HepG2 (cell line): Measurements from ENCODE around the gene OVCA2. TPM values are rescaled to one million over a fixed set of nuclear protein-coding genes. Genes with fewer than 3 reads are reported as not detected.

Source experiments
- AHDC1 ChIP-seq: sonication (generic); formaldehyde crosslinking; IDR thresholded peaks from 2 replicates; pipeline ENCODE4 v1.5.1; 2020; ENCODE audit warnings: mild to moderate bottlenecking, missing genetic modification reagents, borderline replicate concordance
- ATRX ChIP-seq: sonication (generic); formaldehyde crosslinking; IDR thresholded peaks from 2 replicates; pipeline ENCODE4 v1.4.0; 2020; ENCODE audit warnings: missing genetic modification reagents, borderline replicate concordance
- DMAP1 ChIP-seq: IDR thresholded peaks from 2 replicates; pipeline ENCODE4 v1.6.1; 2016
- E2F5 ChIP-seq: sonication (generic); formaldehyde crosslinking; conservative IDR thresholded peaks from 2 replicates; pipeline ENCODE4 v1.4.0; 2020; ENCODE audit warnings: missing genetic modification reagents
- EED ChIP-seq: sonication (generic); formaldehyde crosslinking; IDR thresholded peaks from 2 replicates; pipeline ENCODE4 v1.5.0; 2020; ENCODE audit warnings: mild to moderate bottlenecking, missing genetic modification reagents
- FOXP4 ChIP-seq: sonication (generic); formaldehyde crosslinking; IDR thresholded peaks from 2 replicates; pipeline ENCODE4 v1.4.0; 2020; ENCODE audit warnings: missing genetic modification reagents
- HDAC2 ChIP-seq: sonication (generic); formaldehyde crosslinking; IDR thresholded peaks from 2 replicates; pipeline ENCODE4 v1.4.0; 2020; ENCODE audit warnings: missing genetic modification reagents
- IKZF1 ChIP-seq: fragments of 450-650 bp; IDR thresholded peaks from 2 replicates; pipeline ENCODE4 v1.7.1; 2016
- MAZ ChIP-seq, 2 experiments: sonication (generic) in 1 of 2; formaldehyde crosslinking in 1 of 2; IDR thresholded peaks; 2 replicates each; pipeline versions ENCODE4 v1.5.0 to v1.6.1; 2012 to 2020; ENCODE audit warnings: low read depth in 2 of 2, mild to moderate bottlenecking in 2 of 2, borderline replicate concordance in 1 of 2, improper control_type of control experiment in 1 of 2, low read length in 1 of 2, missing genetic modification reagents in 1 of 2, moderate library complexity in 1 of 2
- NFIC ChIP-seq: IDR thresholded peaks from 2 replicates; pipeline ENCODE4 v1.6.1; 2012; ENCODE audit warnings: mild to moderate bottlenecking, low read length, inconsistent platforms
- PAF1 ChIP-seq: IDR thresholded peaks from 2 replicates; pipeline ENCODE4 v1.6.1; 2016; ENCODE audit warnings: missing genetic modification reagents, missing compliant biosample characterization
- PRMT3 ChIP-seq: sonication (generic); formaldehyde crosslinking; IDR thresholded peaks from 2 replicates; pipeline ENCODE4 v1.8.1; 2022; ENCODE audit warnings: low read depth, mild to moderate bottlenecking, moderate library complexity, missing genetic modification reagents, borderline replicate concordance
- ZNF546 ChIP-seq: sonication (generic); formaldehyde crosslinking; conservative IDR thresholded peaks from 2 replicates; pipeline ENCODE4 v1.8.1; 2023; ENCODE audit warnings: mild to moderate bottlenecking, missing genetic modification reagents
- ZNF710 ChIP-seq: sonication (generic); formaldehyde crosslinking; IDR thresholded peaks from 2 replicates; pipeline ENCODE4 v1.5.0; 2020; ENCODE audit warnings: mild to moderate bottlenecking, missing genetic modification reagents, borderline replicate concordance
- ZSCAN5A ChIP-seq: sonication (generic); formaldehyde crosslinking; IDR thresholded peaks from 2 replicates; pipeline ENCODE4 v1.8.0; 2022; ENCODE audit warnings: mild to moderate bottlenecking, missing genetic modification reagents, borderline replicate concordance
- polyA plus RNA-seq, 8 experiments: library from polyadenylated mRNA; depleted of rRNA in 3 of 8; stranded (reverse) in 7 of 8; unstranded in 1 of 8; fragments of >200 nt; fragmentation: Illumina TruSeq in 4 of 8; extraction: Trizol in 4 of 8; gene quantifications; 2 replicates each; pipeline versions ENCODE4 v1.2.1 to v1.2.3, GENCODE V29; 2011 to 2016; ENCODE audit warnings: low read depth in 4 of 8, missing spikeins in 1 of 8, mixed read lengths in 1 of 8; ENCODE audit not compliant: insufficient read depth in 1 of 8
- total RNA-seq, 5 experiments: library from RNA; depleted of rRNA; stranded (reverse); fragments of >200 nt; fragmentation: Illumina TruSeq; extraction: Trizol; gene quantifications; 2 replicates each; pipeline ENCODE4 v1.2.3, GENCODE V29; 2016; ENCODE audit warnings: low read depth in 1 of 5

OVCA2 gene
- total and polyA plus RNA-seq, 2 of the 13 experiments (the other 11 are each of a cell fraction or from before 2014, with no cell fraction given): 23.7 to 28.2 TPM

- TF ChIP-seq DMAP1: peak; percentile 66; the same call in 1 of the 2 replicates
- no peak for TF ChIP-seq ATRX (CRISPR knock-in tag)
- peak; percentile 45; the same call in 1 of the 2 replicates for TF ChIP-seq ZNF546
- peak; percentile 52; the same call in 1 of the 2 replicates for TF ChIP-seq MAZ (IDR thresholded peaks at IDR 0.05; ENCODE audit: borderline replicate concordance, low read depth, low read length)
- TF ChIP-seq MAZ (CRISPR knock-in tag; IDR thresholded peaks at IDR 0.05; ENCODE audit: low read depth): peak; percentile 75
- TF ChIP-seq ZSCAN5A (CRISPR knock-in tag): no peak
- no peak for TF ChIP-seq PRMT3 (CRISPR knock-in tag)
- peak; percentile 50; the same call in 1 of the 2 replicates for TF ChIP-seq HDAC2 (CRISPR knock-in tag)
- no peak for TF ChIP-seq PAF1
- no peak for TF ChIP-seq E2F5
- TF ChIP-seq EED: 0 out of 2 replicates have a peak, but pooled peaks have one; percentile 40
- TF ChIP-seq AHDC1 (CRISPR knock-in tag): no peak
- TF ChIP-seq IKZF1: no peak
- TF ChIP-seq FOXP4: 0 out of 2 replicates have a peak, but pooled peaks have one; percentile 26
- no peak for TF ChIP-seq NFIC
- peak; percentile 40; the same call in 1 of the 2 replicates for TF ChIP-seq ZNF710
These were observed at the start of gene OVCA2 (continued) for GRCh38 chr17:2041561-2042389.
